ENCODE measurements around the gene AP5B1. TPM values are rescaled to one million over a fixed set of nuclear protein-coding genes. Genes with fewer than 3 reads are reported as not detected.

AP5B1 gene
- total and polyA plus RNA-seq, 2 of the 8 experiments (the other 6 are each of a cell fraction or from before 2014, with no cell fraction given): 7.6 to 10.0 TPM

DNA sequence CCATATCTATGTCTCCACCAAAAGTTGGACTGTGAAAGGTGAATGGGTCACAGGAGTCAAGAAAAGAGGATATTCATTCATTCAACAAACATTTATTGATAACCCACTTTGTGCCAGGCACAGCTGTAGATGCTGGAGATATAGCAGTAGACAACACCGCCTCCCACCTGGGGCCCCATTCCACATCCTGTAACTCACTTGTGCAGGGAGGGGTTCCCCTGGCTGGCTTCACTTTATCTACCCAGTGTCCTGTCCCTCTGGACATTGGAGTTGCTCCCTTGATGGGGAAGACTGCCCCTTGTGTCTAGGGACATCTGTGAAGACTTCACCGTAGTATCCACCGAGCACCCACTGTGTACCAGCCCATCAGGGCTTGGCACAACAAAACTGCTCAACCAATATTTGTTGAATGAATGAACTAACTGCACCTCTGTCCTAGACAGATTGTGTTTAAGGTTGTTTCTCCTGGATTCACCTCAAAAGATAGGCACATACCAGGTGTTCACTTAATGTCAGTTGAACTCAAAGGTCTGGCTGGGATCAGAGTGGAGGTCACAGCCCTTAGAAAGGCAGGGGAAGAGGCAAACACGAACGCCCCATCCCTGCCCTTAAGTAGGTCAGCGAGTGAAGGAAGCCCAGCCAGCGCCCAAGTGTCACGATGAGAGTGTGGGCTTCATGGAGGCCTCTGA lies 4.7 kb upstream of the AP5B1 start:
- Histone ChIP-seq H2BK15ac (ENCODE audit: low read length) (peak overlapping the region; percentile 94; the same call in 1 of the 2 replicates), H2BK20ac (ENCODE audit: low read length) (no peak overlapping the region), H3K4me1 (replicated peaks in 1 of 4; ENCODE audit: control insufficient read depth in 3 of 4, insufficient read depth in 4 of 4, low read length in 3 of 4) (peaks cover 14 to 41% (median 26%) of the 10 kb centered on the region in 4 experiments), H4K20me1 (replicated peaks in 1 of 2; ENCODE audit: control insufficient read depth in 1 of 2, insufficient read depth in 2 of 2, low read length in 2 of 2) (peaks cover 0 to 5% of the 10 kb centered on the region in 2 experiments), H3K4ac (replicated peaks; ENCODE audit: insufficient read length, low read depth, low read length) (no peak overlapping the region), H3K27me3 (replicated peaks in 1 of 4; ENCODE audit: control insufficient read depth in 3 of 4, extremely low read depth in 1 of 4, insufficient read depth in 3 of 4, low read length in 3 of 4) (peaks cover 20 to 61% (median 53%) of the 10 kb centered on the region in 4 experiments), H3K9me3 (ENCODE audit: insufficient read depth in 2 of 2, low read depth in 1 of 2, low read length in 1 of 2) (no peaks in the 10 kb centered on the region), H3K36me3 (ENCODE audit: control insufficient read depth in 2 of 4, insufficient read depth in 4 of 4, low read length in 3 of 4) (no peaks in the 10 kb centered on the region), H3K27ac (ENCODE audit: low read depth, low read length) (no peak overlapping the region), H2BK120ac (replicated peaks; ENCODE audit: low read depth, low read length) (no peak overlapping the region), H3K4me2 (ENCODE audit: insufficient read depth in 1 of 2, low read depth in 2 of 2, low read length in 2 of 2) (peak overlapping the region; percentile 83 to 85), H3K18ac (ENCODE audit: extremely low read depth, low read length) (no peak overlapping the region; the same call in 1 of the 2 replicates), H3K56ac (replicated peaks; ENCODE audit: insufficient read length, low read depth, low read length) (no peak overlapping the region), H4K8ac (ENCODE audit: extremely low read depth, insufficient read depth, low read length) (no peak overlapping the region), H2AFZ (ENCODE audit: low read length) (no peak overlapping the region), H3K4me3 (ENCODE audit: extremely low read depth in 1 of 4, insufficient read depth in 2 of 4, low read depth in 3 of 4, low read length in 4 of 4) (peak overlapping the region in 1 of 4 experiments; percentile 61; a peak in 1 of 8 replicates), H3K23me2 (ENCODE audit: low read depth, low read length) (peaks cover 15% of the 10 kb centered on the region; the same call in 1 of the 2 replicates), H4K91ac (replicated peaks; ENCODE audit: insufficient read length, low read length) (peak overlapping the region; percentile 71), H4K5ac (ENCODE audit: insufficient read length, low read depth, low read length) (no peak overlapping the region), H3K23ac (ENCODE audit: insufficient read length) (no peak overlapping the region), H3K79me2 (ENCODE audit: control insufficient read depth in 1 of 2, insufficient read depth in 2 of 2, low read length in 2 of 2) (no peaks in the 10 kb centered on the region), H3K9ac (replicated peaks in 1 of 4; ENCODE audit: extremely low read depth in 1 of 4, low read depth in 3 of 4, low read length in 3 of 4) (no peak overlapping the region), H2AK5ac (ENCODE audit: low read depth, low read length) (0 out of 2 replicates have a peak overlapping the region, but pooled peaks have one; percentile 11), H3K79me1 (ENCODE audit: low read depth, low read length) (0 out of 2 replicates have a peak, but pooled peaks cover 3% of the 10 kb centered on the region), H3K14ac (ENCODE audit: insufficient read length) (no peak overlapping the region), H2BK12ac (ENCODE audit: low read depth, low read length) (peak overlapping the region; percentile 55; the same call in 1 of the 2 replicates), H2BK5ac (ENCODE audit: low read depth, low read length) (no peak overlapping the region)
- ChIA-PET CTCF (ENCODE audit: partially characterized antibody) (interaction anchor here (0.8 to 12.7 kb wide), 13 partner anchors 9 to 127 kb away, joined by 3 to 109 read pairs (median 5); partner anchors contain the start of genes FIBP and KAT5), POLR2A (ENCODE audit: partially characterized antibody) (interaction anchor here (1.0 to 2.4 kb wide), 4 partner anchors 9 to 65 kb away, joined by 3 to 7 read pairs (median 4); partner anchors contain the start of gene RNASEH2C)
- WGBS, 2 experiments (ENCODE audit: extremely low coverage in 1 of 2, insufficient coverage in 1 of 2, insufficient read length in 1 of 2, insufficient replicate concordance in 2 of 2, low coverage in 1 of 2, low lambda C conversion rate in 2 of 2, missing lambda C conversion rate in 1 of 2): 77% methylated on average over 8 of the region's 8 CpGs; no CpG with 5 or more reads in 1 of the 2 experiments
- DNase-seq (ENCODE audit: low read depth in 1 of 2, low spot score in 2 of 2) (no peak), FAIRE-seq (no peak)
- TF ChIP-seq CHD1 (IDR thresholded peaks at IDR 0.05; ENCODE audit: low read depth, low read length) (no peak), TEAD4 (IDR thresholded peaks at IDR 0.05; ENCODE audit: low read depth, low read length) (no peak), KDM1A (IDR thresholded peaks at IDR 0.05; ENCODE audit: borderline replicate concordance, low read length) (no peak), SIN3A (conservative IDR thresholded peaks at IDR 0.05 in 1 of 2, IDR thresholded peaks at IDR 0.05 in 1 of 2; ENCODE audit: low read depth in 1 of 2, low read length in 2 of 2) (no peak), TAF7 (optimal IDR thresholded peaks at IDR 0.05; ENCODE audit: borderline replicate concordance, low read depth, low read length) (no peak), CBX5 (IDR thresholded peaks at IDR 0.05; ENCODE audit: low read depth, low read length) (no peak), GABPA (IDR thresholded peaks at IDR 0.05; ENCODE audit: borderline replicate concordance, insufficient read depth, low read length) (no peak), TBP (IDR thresholded peaks at IDR 0.05; ENCODE audit: low read depth, low read length) (no peak)
- TF ChIP-seq, protein P1, sequence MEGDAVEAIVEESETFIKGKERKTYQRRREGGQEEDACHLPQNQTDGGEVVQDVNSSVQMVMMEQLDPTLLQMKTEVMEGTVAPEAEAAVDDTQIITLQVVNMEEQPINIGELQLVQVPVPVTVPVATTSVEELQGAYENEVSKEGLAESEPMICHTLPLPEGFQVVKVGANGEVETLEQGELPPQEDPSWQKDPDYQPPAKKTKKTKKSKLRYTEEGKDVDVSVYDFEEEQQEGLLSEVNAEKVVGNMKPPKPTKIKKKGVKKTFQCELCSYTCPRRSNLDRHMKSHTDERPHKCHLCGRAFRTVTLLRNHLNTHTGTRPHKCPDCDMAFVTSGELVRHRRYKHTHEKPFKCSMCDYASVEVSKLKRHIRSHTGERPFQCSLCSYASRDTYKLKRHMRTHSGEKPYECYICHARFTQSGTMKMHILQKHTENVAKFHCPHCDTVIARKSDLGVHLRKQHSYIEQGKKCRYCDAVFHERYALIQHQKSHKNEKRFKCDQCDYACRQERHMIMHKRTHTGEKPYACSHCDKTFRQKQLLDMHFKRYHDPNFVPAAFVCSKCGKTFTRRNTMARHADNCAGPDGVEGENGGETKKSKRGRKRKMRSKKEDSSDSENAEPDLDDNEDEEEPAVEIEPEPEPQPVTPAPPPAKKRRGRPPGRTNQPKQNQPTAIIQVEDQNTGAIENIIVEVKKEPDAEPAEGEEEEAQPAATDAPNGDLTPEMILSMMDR (IDR thresholded peaks at IDR 0.05; ENCODE audit: control extremely low read depth in 1 of 3, insufficient read depth in 1 of 3, low read depth in 1 of 3, low read length in 3 of 3): no peak
